Gastrocnemius medialis (tissue), 4 donors: Measurements from ENCODE around the gene TMEM92.

ENCODE experiments used
- POLR2A ChIP-seq, 2 donors: fragments of 450-650 bp; IDR thresholded peaks; one replicate each; pipeline ENCODE4 v1.6.1; 2017; ENCODE audit warnings: antibody characterized with exemption in 2 of 2, mild to moderate bottlenecking in 2 of 2, moderate library complexity in 2 of 2
- TF ChIP-seq, protein P1 (sequence below), 5 experiments: fragments of 450-650 bp in 3 of 5; fragments of 200-600 bp in 2 of 5; sonication (generic) in 2 of 5; IDR thresholded peaks in 4 of 5; conservative IDR thresholded peaks in 1 of 5; 1 replicate in 4 of 5; 2 replicates in 1 of 5; pipeline ENCODE4 v1.5.1; 2016 to 2019; ENCODE audit warnings: antibody characterized with exemption in 5 of 5, mild to moderate bottlenecking in 3 of 5, moderate library complexity in 3 of 5

DNA sequence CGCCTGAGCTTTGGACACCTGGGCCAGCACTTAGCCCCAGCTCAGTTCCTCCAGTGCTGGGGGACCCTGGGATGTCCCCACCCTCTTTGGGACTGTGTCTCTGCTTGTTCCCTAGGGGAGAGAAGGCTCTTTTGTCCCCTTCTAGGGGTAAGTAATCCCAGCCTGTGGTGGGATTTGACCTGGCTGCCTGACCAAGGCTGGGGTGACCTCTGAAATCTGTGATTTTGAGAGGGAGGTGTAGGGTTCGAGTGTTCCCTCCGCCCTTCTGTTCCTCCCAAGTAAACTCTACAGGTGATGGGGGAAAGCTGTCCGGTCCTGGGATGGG is 593 bp downstream of the TMEM92 start:
- no peak for TF ChIP-seq POLR2A (IDR thresholded peaks at IDR 0.05)
- TF ChIP-seq, protein P1, sequence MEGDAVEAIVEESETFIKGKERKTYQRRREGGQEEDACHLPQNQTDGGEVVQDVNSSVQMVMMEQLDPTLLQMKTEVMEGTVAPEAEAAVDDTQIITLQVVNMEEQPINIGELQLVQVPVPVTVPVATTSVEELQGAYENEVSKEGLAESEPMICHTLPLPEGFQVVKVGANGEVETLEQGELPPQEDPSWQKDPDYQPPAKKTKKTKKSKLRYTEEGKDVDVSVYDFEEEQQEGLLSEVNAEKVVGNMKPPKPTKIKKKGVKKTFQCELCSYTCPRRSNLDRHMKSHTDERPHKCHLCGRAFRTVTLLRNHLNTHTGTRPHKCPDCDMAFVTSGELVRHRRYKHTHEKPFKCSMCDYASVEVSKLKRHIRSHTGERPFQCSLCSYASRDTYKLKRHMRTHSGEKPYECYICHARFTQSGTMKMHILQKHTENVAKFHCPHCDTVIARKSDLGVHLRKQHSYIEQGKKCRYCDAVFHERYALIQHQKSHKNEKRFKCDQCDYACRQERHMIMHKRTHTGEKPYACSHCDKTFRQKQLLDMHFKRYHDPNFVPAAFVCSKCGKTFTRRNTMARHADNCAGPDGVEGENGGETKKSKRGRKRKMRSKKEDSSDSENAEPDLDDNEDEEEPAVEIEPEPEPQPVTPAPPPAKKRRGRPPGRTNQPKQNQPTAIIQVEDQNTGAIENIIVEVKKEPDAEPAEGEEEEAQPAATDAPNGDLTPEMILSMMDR (IDR thresholded peaks at IDR 0.05 in 4 of 5, conservative IDR thresholded peaks at IDR 0.05 in 1 of 5) = no peak
